ENCODE results near the gene PSG3.
"Not testable (repeated sequence)": the region's sequence is repeated elsewhere in the genome, so short reads cannot be mapped to it uniquely, and the experiment has no call there.

GRCh38 chr19:42710986-42711385 is 29.3 kb downstream of the PSG3 start:
- not testable (repeated sequence) for TF ChIP-seq POLR2A (IDR thresholded peaks at IDR 0.05)
- TF ChIP-seq, protein P1, sequence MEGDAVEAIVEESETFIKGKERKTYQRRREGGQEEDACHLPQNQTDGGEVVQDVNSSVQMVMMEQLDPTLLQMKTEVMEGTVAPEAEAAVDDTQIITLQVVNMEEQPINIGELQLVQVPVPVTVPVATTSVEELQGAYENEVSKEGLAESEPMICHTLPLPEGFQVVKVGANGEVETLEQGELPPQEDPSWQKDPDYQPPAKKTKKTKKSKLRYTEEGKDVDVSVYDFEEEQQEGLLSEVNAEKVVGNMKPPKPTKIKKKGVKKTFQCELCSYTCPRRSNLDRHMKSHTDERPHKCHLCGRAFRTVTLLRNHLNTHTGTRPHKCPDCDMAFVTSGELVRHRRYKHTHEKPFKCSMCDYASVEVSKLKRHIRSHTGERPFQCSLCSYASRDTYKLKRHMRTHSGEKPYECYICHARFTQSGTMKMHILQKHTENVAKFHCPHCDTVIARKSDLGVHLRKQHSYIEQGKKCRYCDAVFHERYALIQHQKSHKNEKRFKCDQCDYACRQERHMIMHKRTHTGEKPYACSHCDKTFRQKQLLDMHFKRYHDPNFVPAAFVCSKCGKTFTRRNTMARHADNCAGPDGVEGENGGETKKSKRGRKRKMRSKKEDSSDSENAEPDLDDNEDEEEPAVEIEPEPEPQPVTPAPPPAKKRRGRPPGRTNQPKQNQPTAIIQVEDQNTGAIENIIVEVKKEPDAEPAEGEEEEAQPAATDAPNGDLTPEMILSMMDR (IDR thresholded peaks at IDR 0.05) = not testable (repeated sequence)
